HuH-7 (cell line): ENCODE measurements around the gene DARS2.
A peak's percentile ranks its signal among the peaks of the same experiment; 100 is the strongest.
"Not testable (repeated sequence)": the region's sequence is repeated elsewhere in the genome, so short reads cannot be mapped to it uniquely, and the experiment has no call there.

Experiments used
- DNase-seq: peaks from one replicate; pipeline ENCODE4 v3.0.0; 2011; ENCODE audit warnings: low spot score

The DARS2 gene

DNA sequence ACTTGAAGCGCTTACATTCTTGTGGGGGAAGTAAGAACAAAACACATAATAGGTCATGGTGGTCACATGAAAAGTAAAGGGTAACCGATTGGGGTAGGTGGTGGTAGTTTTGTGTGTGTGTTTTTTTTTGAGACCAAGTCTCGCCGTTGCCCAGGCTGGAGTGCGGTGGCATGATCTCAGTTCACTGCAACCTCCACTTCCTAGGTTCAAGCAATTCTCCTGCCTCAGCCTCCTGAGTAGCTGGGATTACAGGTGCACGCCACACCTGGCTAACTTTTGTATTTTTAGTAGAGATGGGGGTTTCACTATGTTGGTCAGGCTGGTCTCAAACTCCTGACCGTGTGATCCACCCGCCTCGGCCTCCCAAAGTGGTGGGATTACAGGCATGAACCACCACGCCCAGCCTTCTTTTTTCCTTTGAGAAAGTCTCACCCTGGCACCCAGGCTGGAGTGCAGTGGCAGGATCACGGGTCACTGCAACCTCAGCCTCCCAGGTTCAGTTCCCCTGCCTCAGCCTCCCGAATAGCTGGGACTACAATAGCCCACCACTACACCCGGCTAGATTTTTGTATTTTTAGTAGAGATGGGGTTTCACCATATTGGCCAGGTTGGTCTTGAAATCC, 37.8 kb downstream of the DARS2 start:
- DNase-seq, result not testable (repeated sequence)

DNA sequence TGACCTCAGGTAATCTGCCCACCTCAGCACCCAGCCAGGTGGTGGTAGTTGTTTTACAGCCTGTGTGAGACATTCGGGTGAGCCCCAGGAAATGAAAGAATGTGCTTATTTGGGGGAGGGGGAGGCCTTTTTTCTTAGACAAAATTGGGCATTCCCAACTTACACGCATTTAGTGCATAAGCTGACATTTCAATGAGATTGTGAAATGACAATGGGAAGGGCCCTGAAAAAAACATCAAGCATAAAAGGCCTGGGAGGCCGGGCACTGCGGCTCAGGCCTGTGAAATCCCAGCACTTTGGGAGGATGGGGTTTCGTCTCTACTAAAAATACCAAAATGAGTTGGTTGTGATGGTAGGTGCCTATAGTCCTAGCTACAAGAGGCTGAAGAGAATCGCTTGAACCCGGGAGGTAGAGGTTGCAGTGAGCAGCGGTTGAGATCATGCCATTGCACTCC, 38.3 kb downstream of the DARS2 start:
- no peak for DNase-seq

GRCh38 chr1:173863224-173864161, 39.0 kb downstream of the DARS2 start:
- DNase-seq, result no peak

DNA sequence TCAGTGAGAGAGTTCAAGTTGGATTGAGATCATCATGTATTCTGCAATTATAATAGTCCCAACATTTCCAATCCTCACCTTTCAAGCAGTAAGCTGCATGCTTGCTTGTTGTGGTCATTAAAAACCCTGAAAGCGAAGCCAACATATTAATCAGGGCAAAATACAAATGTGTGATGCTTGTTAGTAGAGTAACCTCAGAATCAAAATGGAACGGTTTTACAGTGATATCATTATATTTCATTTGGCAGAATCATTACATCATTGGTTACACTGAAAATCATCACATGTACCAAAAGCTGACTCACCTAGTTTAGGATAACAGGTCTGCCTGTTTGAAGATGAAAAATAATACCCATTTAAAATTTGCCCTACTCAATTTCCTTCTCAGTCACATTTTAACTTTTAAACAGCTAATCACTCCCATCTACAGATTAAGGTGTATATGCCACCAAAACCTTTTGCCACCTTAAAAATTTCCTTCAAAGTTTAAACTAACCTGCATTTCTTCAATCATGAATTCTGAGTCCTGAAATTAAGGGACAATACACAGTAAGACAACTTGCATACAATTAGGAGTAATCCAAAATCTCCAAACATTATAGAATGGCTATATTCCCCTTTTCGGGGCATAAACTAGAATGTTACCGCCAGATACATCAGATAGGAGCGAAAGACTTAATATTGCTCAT, 39.9 kb downstream of the DARS2 start:
- no peak for DNase-seq

DNA sequence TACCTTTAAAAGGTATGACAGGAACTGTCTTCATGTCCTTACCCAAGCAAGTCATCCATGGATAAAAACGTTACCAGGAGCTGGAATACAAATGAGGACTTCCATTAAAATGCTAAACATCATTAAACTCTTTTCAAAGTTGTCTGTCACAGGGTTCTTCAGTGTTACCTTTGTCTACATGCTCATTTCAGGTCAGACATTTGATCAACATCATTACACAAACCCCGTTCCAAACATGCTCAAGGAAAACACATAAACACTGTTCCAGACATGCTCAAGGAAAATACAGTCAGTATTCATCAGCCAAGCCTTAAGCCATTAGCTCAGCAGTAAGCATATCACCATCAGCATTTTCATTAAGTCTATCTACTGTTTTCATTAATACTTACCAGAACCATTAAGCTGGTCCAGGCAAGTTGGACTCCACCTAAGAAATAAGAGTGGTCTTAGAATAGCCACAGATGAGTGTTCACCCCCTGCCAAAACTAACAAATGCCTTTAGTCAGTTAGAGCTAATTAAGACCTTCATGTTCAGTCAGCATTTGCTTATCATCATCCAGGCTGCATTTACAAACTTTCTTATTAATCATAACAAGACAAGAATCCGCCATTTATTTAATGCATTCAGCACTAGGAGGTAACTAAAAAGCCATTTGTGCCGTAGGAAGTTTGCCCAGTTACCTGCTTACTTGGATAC, 41.1 kb downstream of the DARS2 start:
- DNase-seq, result no peak

DNA sequence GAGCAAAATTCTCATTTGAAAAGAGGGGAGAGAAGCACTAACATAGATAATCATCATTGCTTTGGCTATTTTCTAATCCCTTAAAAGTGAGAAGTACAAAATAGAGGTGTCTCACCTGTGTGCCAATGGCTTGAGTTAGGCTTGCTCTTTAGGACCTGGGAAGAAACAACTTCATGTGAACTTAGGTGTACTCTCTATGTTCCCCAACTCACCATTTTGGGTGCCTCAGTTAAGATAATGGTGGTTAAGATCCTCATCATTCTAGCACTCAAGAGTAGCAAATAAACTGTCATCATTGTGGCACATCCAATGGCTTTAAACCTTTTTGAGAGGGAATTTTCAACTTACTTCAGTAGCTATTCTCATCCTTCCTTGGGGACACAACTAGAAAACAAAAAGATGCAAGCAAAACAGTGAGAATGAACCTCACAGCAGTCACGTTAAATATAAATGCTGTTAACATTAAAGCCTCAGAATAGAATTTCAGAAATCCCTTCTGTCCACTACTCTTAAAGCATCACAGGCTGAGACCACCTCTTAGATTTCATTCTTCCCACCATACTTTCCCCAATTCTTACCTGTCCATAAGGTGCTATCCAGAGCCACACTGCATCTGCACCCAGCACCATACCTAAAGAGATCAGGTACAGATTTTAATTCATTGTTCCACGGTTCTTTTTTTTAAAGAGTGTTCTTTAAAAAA, 42.1 kb downstream of the DARS2 start:
- DNase-seq, result no peak

- DNase-seq, result no peak
Measured at GRCh38 chr1:173867141-173867752, 42.8 kb downstream of the DARS2 start.

DNA sequence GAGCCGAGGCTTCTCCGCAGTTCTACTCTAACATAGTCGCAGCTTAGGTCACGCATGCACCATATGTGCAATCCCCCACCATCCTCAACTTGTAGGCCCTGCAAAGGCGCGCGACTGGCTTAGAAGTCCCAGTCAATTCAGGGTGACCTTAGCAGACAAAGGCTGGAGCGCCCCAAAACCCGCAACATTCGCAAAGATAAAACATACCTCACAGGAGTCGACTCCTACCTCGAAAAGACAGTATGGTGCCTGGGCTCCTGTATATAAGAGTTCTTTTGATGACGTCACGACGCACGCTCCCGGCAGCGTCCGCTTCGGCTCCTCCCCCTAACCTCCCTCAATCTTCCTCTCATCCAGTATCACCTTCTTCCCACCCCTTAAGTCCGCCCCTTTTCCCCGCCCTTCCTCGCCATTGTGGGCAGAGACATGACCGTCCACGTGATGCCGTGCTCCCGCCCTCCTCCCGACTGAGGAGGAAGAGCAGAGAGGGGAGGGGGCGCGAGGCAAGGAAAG, 43.3 kb downstream of the DARS2 start, which contains the start of gene GAS5:
Gene GAS5, minus strand, starts transcription at position 237 of the 513 bp plus-strand sequence.
- no peak for DNase-seq

GRCh38 chr1:173868266-173869020, 44.0 kb downstream of the DARS2 start, which contains the start of gene ZBTB37:
Gene ZBTB37, plus strand, starts transcription at chr1:173868380. Its CDS starts 1,846 bp downstream, at chr1:173870226.
- peak; percentile 77 for DNase-seq

DNA sequence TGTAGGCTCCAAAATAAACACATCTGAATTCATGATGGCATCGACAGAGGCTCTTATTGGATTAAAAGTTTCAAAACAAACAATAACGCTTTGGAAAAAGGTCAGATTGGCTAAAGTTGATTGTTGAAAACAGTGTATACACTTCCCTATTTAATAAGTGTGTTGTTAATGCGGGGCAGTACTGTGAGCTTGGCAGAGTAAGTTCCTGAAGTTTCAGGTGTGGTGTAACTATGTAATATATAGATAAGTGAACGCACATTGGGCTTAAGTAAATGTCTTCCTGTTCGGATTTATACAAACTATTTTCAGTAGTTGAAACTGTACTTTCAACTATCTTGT, 44.5 kb downstream of the DARS2 start:
- no peak for DNase-seq

DNA sequence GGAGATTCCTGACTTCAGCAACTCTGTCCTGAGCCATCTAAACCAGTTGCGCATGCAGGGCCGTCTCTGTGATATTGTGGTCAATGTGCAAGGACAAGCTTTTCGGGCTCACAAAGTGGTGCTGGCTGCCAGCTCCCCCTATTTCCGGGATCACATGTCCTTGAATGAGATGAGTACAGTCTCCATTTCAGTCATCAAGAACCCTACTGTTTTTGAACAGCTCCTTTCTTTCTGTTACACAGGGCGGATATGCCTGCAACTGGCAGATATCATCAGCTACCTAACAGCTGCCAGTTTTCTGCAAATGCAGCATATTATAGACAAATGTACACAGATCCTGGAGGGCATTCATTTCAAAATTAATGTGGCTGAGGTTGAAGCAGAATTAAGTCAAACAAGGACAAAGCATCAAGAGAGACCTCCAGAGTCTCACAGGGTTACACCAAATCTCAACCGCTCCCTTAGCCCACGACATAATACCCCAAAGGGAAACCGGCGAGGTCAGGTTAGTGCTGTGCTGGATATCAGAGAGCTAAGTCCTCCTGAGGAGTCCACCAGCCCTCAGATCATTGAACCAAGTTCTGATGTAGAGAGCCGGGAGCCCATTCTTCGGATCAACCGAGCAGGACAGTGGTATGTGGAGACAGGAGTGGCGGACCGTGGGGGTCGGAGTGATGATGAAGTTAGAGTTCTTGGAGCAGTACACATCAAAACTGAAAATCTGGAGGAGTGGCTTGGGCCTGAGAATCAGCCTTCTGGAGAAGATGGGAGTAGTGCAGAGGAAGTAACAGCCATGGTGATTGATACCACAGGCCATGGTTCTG, 46.0 kb downstream of the DARS2 start:
- DNase-seq, result no peak

GRCh38 chr1:173871091-173871490, 46.6 kb downstream of the DARS2 start:
- DNase-seq, result no peak

- DNase-seq, result no peak
Measured at GRCh38 chr1:173871500-173871899, 47.0 kb downstream of the DARS2 start.

- DNase-seq, result no peak
Measured at GRCh38 chr1:173876732-173877131, 52.3 kb downstream of the DARS2 start.

GRCh38 chr1:173878251-173878650, 53.8 kb downstream of the DARS2 start:
- DNase-seq, result no peak

DNA sequence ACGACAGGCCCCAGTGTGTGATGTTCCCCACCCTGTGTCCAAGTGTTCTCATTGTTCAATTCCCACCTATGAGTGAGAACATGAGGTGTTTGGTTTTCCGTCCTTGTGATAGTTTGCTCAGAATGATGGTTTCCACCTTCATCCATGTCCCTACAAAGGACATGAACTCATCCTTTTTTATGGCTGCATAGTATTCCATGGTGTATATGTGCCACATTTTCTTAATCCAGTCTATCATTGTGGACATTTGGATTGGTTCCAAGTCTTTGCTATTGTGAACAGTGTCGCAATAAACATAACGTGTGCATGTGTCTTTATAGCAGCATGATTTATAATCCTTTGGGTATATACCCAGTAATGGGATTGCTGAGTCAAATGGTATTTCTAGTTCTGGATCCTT, 56.6 kb downstream of the DARS2 start:
- DNase-seq, result not testable (repeated sequence)

DNA sequence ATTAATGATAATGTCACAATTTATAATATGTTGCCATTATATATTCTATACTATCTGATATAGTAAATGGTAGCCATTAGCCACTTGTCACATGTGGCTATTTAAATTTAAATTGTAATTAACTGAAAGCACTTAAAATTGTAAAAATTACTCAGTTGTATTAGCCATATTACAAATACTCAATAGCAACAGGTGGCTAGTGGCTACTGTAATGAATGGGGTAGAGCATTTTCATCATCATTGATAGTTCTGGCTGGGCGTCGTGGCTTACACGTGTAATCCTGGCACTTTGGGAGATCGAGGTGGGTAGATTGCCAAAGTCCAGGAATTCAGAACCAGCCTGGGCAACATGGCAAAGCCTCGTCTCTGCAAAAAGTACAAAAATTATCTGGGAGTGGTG, 60.2 kb downstream of the DARS2 start:
- DNase-seq, result no peak

- no peak for DNase-seq
Measured at GRCh38 chr1:173886746-173887611, 62.5 kb downstream of the DARS2 start.
